WTC11 (cell line): ENCODE measurements around the gene ATP6V0D1.

Experiments used
- NFATC4 ChIP-seq: fragments of 250-450 bp; sonication (Bioruptor Pico); IDR thresholded peaks from 2 replicates; pipeline ENCODE4 v1.9.0; 2021; ENCODE audit warnings: mild to moderate bottlenecking
- SOX15 ChIP-seq: fragments of 250-450 bp; sonication (Bioruptor Pico); IDR thresholded peaks from 2 replicates; pipeline ENCODE4 v1.9.0; 2021; ENCODE audit warnings: mild to moderate bottlenecking
- TF ChIP-seq, protein P1 (sequence below): sonication (generic); formaldehyde crosslinking; IDR thresholded peaks from 2 replicates; pipeline ENCODE4 v1.8.0; 2023; ENCODE audit warnings: missing genetic modification reagents, mild to moderate bottlenecking, borderline replicate concordance
- TF ChIP-seq, protein P2 (sequence below): sonication (generic); formaldehyde crosslinking; IDR thresholded peaks from 2 replicates; pipeline ENCODE4 v1.8.0; 2022; ENCODE audit warnings: mild to moderate bottlenecking, missing genetic modification reagents

DNA sequence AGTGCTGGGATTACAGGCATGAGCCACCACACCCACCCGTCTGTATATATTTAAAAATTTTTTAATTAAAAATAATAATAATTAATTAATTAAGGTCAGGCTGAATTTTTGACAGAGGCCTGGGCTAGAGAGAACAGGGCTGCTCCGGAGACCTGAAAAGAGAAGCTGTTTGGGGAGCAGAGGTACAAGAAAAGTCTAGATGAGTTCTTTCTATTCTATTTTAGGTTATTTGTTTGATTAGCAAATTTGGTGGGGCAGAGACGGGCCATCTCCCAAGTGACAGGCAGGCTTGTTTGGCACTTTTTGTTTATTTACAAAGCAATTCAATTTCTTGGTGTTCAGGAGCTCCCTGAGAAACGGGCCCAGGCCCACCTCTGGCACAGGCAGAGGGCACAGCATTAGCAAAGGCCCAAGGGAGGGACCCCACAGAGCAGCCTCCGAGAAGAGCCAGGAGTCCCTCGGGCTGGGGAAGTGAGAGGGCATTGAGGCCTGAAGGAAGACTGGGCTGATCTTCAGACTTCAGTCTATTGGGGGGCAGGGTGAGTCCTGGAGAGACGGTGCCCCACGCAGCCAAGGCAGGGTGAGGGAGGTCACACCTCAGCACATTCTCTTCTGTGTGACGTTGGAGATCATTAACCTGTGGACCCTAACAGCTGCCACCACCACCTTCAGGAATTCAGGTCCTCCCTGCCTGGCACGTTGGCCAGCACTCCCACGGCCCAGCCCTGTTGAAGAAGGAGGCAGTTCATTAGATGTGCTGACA, 36.9 kb upstream of the ATP6V0D1 start:
- TF ChIP-seq SOX15 (CRISPR knock-in tag): no peak
- no peak for TF ChIP-seq NFATC4 (CRISPR knock-in tag)
- TF ChIP-seq, protein P1, sequence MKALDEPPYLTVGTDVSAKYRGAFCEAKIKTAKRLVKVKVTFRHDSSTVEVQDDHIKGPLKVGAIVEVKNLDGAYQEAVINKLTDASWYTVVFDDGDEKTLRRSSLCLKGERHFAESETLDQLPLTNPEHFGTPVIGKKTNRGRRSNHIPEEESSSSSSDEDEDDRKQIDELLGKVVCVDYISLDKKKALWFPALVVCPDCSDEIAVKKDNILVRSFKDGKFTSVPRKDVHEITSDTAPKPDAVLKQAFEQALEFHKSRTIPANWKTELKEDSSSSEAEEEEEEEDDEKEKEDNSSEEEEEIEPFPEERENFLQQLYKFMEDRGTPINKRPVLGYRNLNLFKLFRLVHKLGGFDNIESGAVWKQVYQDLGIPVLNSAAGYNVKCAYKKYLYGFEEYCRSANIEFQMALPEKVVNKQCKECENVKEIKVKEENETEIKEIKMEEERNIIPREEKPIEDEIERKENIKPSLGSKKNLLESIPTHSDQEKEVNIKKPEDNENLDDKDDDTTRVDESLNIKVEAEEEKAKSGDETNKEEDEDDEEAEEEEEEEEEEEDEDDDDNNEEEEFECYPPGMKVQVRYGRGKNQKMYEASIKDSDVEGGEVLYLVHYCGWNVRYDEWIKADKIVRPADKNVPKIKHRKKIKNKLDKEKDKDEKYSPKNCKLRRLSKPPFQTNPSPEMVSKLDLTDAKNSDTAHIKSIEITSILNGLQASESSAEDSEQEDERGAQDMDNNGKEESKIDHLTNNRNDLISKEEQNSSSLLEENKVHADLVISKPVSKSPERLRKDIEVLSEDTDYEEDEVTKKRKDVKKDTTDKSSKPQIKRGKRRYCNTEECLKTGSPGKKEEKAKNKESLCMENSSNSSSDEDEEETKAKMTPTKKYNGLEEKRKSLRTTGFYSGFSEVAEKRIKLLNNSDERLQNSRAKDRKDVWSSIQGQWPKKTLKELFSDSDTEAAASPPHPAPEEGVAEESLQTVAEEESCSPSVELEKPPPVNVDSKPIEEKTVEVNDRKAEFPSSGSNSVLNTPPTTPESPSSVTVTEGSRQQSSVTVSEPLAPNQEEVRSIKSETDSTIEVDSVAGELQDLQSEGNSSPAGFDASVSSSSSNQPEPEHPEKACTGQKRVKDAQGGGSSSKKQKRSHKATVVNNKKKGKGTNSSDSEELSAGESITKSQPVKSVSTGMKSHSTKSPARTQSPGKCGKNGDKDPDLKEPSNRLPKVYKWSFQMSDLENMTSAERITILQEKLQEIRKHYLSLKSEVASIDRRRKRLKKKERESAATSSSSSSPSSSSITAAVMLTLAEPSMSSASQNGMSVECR (CRISPR knock-in tag): no peak
- TF ChIP-seq, protein P2, sequence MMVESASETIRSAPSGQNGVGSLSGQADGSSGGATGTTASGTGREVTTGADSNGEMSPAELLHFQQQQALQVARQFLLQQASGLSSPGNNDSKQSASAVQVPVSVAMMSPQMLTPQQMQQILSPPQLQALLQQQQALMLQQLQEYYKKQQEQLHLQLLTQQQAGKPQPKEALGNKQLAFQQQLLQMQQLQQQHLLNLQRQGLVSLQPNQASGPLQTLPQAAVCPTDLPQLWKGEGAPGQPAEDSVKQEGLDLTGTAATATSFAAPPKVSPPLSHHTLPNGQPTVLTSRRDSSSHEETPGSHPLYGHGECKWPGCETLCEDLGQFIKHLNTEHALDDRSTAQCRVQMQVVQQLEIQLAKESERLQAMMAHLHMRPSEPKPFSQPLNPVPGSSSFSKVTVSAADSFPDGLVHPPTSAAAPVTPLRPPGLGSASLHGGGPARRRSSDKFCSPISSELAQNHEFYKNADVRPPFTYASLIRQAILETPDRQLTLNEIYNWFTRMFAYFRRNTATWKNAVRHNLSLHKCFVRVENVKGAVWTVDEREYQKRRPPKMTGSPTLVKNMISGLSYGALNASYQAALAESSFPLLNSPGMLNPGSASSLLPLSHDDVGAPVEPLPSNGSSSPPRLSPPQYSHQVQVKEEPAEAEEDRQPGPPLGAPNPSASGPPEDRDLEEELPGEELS (CRISPR knock-in tag): no peak
